SH-SY5Y (cell line): ENCODE data around the gene HERC2.

ENCODE experiments used
- GATA2 ChIP-seq: IDR thresholded peaks from 2 replicates; pipeline ENCODE4 v1.6.1; 2011; ENCODE audit warnings: mild to moderate bottlenecking, low read depth, low read length
- GATA3 ChIP-seq: IDR thresholded peaks from 2 replicates; pipeline ENCODE4 v1.6.1; 2011; ENCODE audit warnings: low read depth, mild to moderate bottlenecking, low read length, moderate library complexity

DNA sequence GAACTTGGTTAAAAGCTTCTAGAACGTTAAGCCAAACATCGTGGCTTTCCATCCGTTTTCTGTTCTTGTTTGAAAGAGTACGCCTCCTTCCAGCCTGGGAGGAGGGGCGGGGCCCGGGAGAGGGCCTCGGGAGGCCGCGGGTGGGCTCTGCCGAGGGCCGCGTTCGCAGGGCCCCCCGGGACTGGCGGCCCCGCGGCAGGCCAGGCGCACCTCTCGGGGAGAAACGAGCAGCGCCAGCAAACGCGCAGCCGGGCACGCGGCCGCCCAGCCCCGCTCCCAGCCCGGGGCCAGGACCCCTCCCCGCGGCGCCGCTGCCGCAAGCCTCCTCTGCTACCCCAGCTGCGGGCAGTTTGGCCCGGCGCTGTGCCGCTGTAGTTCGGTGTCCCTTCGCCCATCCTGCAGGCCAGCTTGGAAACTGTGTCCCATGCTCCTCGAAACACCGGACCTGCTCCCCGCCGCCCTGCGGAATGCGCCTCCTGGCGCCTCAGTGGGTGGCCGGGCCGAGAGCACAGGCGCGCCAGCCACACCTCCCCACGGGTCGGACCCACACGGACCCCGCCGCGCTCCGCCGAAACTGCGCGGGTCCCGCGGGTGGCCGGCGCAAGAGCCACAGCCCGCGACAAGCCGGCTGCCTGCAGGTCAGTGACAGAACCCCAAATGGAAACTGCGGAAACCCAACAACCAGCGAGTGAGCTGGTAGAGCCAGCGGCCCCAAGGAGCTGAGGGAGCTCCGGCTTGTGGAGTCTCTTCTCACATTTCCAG lies 225.1 kb downstream of the HERC2 start:
- TF ChIP-seq GATA2 (no peak), GATA3 (no peak)
